Measurements from ENCODE around the gene ADGRB3.

Gene ADGRB3

GRCh38 chr6:69145062-69145461, 510.0 kb downstream of the ADGRB3 start:
- Histone ChIP-seq H3K4me3 (ENCODE audit: low read depth, low read length) (no peak overlapping the region), H3K9me3 (ENCODE audit: severe bottlenecking) (peaks cover 2% of the 10 kb centered on the region), H3K36me3 (no peaks in the 10 kb centered on the region), H3K27ac (no peak overlapping the region), H3K27me3 (ENCODE audit: insufficient read depth, low read depth, severe bottlenecking) (no peaks in the 10 kb centered on the region)
- TF ChIP-seq CTCF (IDR thresholded peaks at IDR 0.05; ENCODE audit: low read depth, low read length), result no peak
- no peak for DNase-seq

GRCh38 chr6:69146385-69146784, 511.3 kb downstream of the ADGRB3 start:
- TF ChIP-seq CTCF (IDR thresholded peaks at IDR 0.05; ENCODE audit: low read depth, low read length), result no peak
- Histone ChIP-seq H3K36me3 (no peaks in the 10 kb centered on the region), H3K4me3 (ENCODE audit: low read depth, low read length) (no peak overlapping the region), H3K27me3 (ENCODE audit: insufficient read depth, low read depth, severe bottlenecking) (no peaks in the 10 kb centered on the region), H3K9me3 (ENCODE audit: severe bottlenecking) (peaks cover 2% of the 10 kb centered on the region), H3K27ac (no peak overlapping the region)
- DNase-seq, result no peak

- DNase-seq, result no peak
- H3K27me3 ChIP-seq (ENCODE audit: insufficient read depth, low read depth, severe bottlenecking), result no peaks in the 10 kb centered on the region
- no peak for TF ChIP-seq CTCF (IDR thresholded peaks at IDR 0.05; ENCODE audit: low read depth, low read length)
- no peaks in the 10 kb centered on the region for H3K9me3 ChIP-seq (ENCODE audit: severe bottlenecking)
- H3K27ac ChIP-seq, result no peak overlapping the region
- no peak overlapping the region for H3K4me3 ChIP-seq (ENCODE audit: low read depth, low read length)
- no peaks in the 10 kb centered on the region for H3K36me3 ChIP-seq
Measured at GRCh38 chr6:69155467-69155866, 520.4 kb downstream of the ADGRB3 start.

GRCh38 chr6:69162811-69163210, 527.7 kb downstream of the ADGRB3 start:
- H3K27me3 ChIP-seq (ENCODE audit: insufficient read depth, low read depth, severe bottlenecking), result no peaks in the 10 kb centered on the region
- no peak overlapping the region for H3K27ac ChIP-seq
- H3K36me3 ChIP-seq, result no peaks in the 10 kb centered on the region
- no peak overlapping the region for H3K4me3 ChIP-seq (ENCODE audit: low read depth, low read length)
- no peak for TF ChIP-seq CTCF (IDR thresholded peaks at IDR 0.05; ENCODE audit: low read depth, low read length)
- H3K9me3 ChIP-seq (ENCODE audit: severe bottlenecking), result peaks cover 3% of the 10 kb centered on the region
- no peak for DNase-seq

GRCh38 chr6:69164564-69165229, 529.6 kb downstream of the ADGRB3 start:
- peak; percentile 34 for TF ChIP-seq CTCF (IDR thresholded peaks at IDR 0.05; ENCODE audit: low read depth, low read length)
- peak; percentile 19 for DNase-seq
- Histone ChIP-seq H3K4me3 (ENCODE audit: low read depth, low read length) (no peak overlapping the region), H3K9me3 (ENCODE audit: severe bottlenecking) (peaks cover 3% of the 10 kb centered on the region), H3K27me3 (ENCODE audit: insufficient read depth, low read depth, severe bottlenecking) (no peaks in the 10 kb centered on the region), H3K36me3 (no peaks in the 10 kb centered on the region), H3K27ac (no peak overlapping the region)

- H3K4me3 ChIP-seq (ENCODE audit: low read depth, low read length), result no peak overlapping the region
- H3K36me3 ChIP-seq, result no peaks in the 10 kb centered on the region
- peaks cover 3% of the 10 kb centered on the region for H3K9me3 ChIP-seq (ENCODE audit: severe bottlenecking)
- no peak overlapping the region for H3K27ac ChIP-seq
- no peaks in the 10 kb centered on the region for H3K27me3 ChIP-seq (ENCODE audit: insufficient read depth, low read depth, severe bottlenecking)
- peak; percentile 37 for TF ChIP-seq CTCF (IDR thresholded peaks at IDR 0.05; ENCODE audit: low read depth, low read length)
- DNase-seq, result peak; percentile 21
Measured at GRCh38 chr6:69179681-69180080, 544.6 kb downstream of the ADGRB3 start.
